HG03025 (cell line): ENCODE results near the gene SLC35B4.

Experiments
- ATAC-seq: cut with Tn5 transposase; IDR thresholded peaks from one replicate; pipeline ENCODE4 v1.9.1; 2021; ENCODE audit warnings: mild to moderate bottlenecking, moderate library complexity; ENCODE audit not compliant: unreplicated experiment, low FRiP score

SLC35B4 gene

DNA sequence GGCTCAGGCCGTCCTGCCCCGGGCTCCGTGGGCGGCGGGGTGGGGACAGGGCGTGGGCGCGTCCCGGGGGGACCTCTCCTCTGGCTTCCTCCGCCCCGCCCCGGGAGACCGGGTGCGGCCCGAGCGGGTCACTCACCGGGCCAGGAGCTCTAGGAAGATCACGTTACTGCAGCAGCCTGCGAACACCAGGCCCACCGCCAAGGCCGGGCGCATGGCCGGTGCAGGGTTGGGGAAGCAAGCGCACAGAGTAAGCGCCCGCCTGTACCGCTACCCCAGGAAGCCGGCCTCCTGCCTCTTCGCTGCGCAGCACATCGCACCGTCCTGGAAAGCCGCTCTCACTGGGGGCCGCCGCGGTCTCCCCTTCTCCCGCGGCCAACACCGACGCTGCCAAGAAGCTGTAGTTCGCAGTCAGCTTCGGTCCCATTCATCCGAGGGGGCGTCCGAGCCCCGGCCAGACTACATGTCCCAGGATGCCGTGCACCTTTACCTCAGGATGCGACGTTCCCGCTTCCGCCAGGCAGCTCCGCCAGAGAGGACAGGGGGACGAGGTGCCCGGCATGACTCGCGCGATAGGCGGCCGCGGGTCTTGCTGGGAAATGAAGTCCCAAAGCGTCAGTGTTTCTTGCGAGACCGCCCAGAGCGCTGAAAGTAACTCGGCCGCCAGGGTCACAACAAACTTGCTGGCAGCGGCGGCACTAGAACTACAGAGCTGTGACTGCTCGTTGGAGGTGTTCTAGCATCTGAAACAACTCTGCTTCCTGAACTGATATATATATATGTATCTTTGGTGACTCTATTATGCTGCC lies at the start of gene SLC35B4:
SLC35B4 (minus strand) TSS at position 392 of the 806 bp plus-strand sequence; CDS start at position 213, 179 bp downstream.
- ATAC-seq: peak; percentile 98

GRCh38 chr7:134366481-134366880 lies 49.8 kb upstream of the SLC35B4 start:
- no peak for ATAC-seq

DNA sequence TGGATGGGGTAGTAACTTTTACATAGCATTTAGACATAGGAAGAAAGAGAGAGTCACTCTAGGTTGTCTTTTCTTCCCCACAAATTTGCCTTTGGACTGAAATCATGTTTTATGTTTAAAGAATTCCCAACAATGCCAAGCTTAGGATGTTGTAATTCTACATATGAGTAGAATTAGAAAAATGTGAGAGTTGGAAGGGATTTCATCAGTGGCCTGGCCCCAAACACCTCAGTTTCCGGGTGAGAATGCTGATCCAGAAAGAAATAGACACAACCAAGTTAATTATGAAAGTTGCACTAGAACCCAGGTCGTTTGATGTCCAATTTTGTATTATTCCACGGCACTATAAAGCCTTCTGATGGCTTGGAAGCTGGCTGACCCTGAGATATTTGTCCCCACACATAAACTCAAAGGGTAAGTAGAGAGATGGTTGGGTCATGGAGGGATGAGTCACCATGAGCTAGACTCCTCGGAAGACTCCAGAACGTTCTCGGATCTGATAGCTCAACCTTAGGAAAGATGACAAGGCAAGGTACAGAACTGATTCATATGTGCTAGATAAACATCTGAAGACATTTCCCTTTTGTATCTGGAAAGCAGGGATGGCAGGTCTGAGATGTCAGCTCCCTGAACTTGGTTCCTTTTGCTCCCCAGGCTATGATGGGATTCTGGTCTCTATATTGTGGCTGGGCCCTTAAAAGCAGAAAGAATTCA lies 48.8 kb upstream of the SLC35B4 start:
- no peak for ATAC-seq

DNA sequence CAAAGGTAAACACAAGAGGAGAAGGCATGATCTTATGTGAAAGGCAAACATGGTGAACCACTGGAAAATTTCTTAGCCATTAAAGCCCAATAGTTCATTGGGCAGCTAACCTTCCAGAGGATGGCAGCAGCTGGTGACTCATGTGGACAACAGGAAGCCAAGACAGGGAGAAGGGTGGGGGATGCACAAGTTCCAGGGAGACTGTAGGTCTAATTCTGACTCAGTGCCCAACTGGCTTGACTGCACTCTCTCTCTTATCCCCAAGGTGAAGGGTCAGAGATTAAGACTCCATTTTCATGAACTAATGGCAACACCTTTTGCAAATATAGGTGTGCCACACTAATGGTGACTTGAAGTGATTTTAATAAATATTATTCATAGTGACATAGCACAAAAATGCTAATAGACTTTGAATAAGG lies 47.9 kb upstream of the SLC35B4 start:
- no peak for ATAC-seq

- no peak for ATAC-seq
Measured at GRCh38 chr7:134362587-134363483, 46.1 kb upstream of the SLC35B4 start.

DNA sequence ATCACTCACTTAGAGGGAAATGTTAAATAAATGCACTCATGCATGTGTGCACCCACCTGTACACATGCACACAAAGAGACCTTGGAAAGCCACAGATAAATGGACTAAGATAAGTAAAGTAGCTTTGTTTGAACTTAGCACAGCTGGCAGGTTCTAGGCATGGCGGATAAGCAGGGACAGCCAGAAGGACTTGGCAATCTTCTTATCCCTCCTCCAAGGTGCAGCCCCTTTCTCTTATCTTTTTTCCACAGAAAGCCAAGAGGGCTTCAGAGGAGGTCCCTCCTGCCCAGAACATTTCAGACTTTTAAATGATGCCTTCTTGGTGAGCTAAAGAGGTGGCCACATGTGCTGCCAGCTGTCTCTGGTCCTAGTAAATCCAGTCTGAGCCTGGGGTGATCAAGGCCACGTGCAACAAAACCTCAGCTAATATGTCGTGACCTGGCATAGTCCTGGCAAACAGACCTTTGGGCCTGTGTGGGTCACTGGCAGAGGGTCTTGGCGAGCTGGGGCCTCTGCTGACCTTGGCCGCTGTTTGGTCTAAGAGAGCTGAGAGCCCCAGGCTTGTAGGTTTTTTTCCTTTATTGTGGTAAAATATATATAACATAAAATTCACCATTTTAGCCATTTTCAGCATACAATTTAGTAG lies 43.2 kb upstream of the SLC35B4 start:
- ATAC-seq: no peak

GRCh38 chr7:134357486-134357885 lies 40.8 kb upstream of the SLC35B4 start:
- no peak for ATAC-seq

DNA sequence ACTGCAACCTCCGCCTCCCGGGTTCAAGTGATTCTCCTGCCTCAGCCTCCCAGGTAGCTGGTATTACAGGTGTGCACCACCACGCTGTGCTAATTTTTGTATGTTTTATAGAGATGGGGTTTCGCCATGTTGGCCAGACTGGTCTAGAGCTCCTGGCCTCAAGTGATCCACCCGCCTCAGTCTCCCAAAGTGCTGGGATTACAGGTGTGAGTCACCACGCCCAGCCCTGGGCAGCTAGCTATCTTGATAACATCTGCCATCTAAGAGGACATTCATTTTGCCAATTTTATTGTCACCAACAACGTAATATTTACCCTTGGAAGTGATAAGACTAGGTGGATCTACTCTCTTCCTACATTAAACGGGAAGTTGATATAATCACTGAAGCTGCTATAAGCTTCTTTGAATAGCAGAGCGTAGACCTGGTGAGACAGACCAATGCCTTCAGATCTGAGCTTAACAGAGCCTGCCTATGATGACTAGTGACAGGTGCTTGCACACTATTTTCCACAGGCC lies 39.7 kb upstream of the SLC35B4 start:
- no peak for ATAC-seq

DNA sequence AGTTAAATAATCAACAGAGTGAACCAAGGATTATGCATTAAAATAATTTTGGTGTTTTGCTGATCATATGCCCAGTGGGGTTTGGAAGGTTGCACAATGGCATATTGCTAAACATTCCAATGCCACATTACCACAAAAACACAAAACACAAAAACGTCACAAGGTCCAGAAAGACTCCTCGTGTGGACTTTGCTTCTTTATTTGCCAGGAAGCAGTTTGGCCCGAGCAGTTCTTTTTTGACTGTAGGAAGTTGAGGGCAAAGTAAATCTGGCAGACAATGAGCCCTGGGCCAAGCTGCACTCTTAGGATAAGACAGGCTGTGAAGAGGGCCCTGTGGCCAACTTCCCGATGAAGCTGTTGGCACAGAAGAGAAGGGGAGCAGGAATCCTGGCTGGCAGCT lies 39.2 kb upstream of the SLC35B4 start:
- no peak for ATAC-seq

GRCh38 chr7:134355004-134355525 lies 38.3 kb upstream of the SLC35B4 start:
- ATAC-seq: no peak

GRCh38 chr7:134353411-134353810 lies 36.7 kb upstream of the SLC35B4 start:
- ATAC-seq: no peak

DNA sequence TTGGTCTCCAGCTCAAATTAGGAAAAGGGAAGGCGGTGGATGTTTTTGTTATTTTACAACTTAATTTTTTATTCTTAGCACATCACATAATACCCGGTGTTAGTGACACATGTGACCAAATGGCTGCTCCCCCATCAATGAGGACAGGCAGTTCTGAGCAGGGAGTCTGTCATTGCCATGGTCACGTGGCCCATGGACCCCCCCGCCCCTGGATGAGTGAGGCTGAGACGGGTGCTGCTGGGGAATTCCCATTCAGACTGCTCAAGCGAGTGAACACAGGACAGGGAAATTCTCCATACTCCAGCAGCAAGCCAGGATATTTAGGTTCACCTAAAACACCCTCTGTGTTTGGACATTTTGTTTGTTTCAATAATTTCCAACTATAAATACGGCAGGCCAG lies 34.7 kb upstream of the SLC35B4 start:
- no peak for ATAC-seq

GRCh38 chr7:134350709-134351108 lies 34.0 kb upstream of the SLC35B4 start:
- no peak for ATAC-seq

- no peak for ATAC-seq
Measured at GRCh38 chr7:134347567-134347966, 30.8 kb upstream of the SLC35B4 start.

DNA sequence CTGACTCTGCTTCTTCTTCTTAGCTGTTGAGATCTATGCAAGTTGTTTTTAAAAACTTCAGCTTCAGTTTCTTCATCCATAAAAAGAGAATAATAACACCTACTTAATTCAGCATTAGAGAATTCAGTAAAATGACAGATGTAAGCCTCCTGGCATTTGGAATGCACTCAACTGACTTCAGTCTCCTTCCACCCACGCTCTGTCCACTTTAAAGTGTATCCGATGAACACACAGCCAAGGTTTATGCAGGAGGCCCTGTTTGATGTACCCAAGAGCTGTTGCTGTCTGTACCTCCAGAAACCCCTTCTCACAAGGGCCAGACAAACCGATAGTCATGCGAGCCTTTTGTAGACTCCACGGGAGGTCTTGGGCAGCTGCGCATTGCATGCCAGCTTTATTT lies 27.1 kb upstream of the SLC35B4 start:
- no peak for ATAC-seq

- ATAC-seq: no peak
Measured at GRCh38 chr7:134343136-134343535, 26.4 kb upstream of the SLC35B4 start.

DNA sequence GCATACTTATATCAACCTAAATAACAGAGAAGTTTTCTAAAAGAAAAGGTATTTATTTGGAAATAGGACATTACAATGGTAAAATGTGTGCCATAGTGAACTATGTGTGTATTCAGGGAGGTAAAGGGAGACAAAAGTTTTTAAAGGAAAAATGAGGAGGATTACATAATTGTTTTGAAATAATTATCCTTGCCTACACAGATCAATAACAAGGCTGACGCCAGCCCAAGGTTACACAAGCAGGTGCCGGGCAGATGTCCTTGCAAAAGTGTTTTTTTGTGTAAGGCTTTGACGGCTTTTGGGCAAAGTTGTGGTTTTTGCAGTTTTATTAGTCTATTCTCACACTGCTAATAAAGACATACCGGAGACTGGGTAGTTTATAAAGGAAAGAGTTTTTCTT lies 22.7 kb upstream of the SLC35B4 start:
- no peak for ATAC-seq

DNA sequence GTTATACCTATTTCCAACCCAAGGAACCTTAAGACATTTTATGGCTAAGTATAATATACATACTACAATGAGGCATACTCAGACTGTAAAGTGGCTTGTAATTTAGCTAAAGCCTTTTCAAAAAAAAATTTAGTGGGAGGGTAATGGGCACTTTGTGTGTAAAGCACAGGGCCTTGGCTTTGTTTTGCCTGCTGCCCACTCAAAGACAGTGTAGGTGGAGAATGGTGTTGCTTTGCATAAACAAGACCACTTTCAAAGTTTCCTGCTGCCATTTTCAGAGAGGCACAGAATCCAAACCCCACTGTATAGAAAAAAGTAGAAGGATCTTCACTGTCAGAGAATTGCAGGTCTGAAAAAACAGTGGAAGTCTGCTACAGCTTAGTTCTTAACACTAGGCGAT lies 21.2 kb upstream of the SLC35B4 start:
- ATAC-seq: no peak

- ATAC-seq: no peak
Measured at GRCh38 chr7:134334408-134334807, 17.7 kb upstream of the SLC35B4 start.

DNA sequence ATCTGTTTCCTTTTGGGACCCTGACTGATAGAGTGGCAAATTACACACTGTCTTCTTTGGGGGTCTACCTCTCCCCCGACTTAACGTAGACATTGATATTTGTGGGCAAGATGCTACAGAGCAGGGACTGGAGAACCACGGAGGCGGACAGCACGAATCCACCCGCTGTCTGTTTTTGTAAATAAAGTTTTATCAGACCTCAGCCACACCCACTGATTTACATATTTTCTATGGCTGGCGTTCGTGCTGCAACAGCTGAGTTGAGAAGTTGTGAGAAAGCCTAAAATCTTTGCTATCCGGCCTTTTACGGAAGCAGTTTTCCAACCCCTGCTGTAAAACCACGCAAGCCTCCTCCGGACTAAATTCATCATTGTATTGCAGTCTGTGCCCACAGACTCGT lies 17.2 kb upstream of the SLC35B4 start:
- no peak for ATAC-seq
